IMR-90 (cell line): ENCODE measurements around the gene FBRS. TPM values are rescaled to one million over a fixed set of nuclear protein-coding genes. Genes with fewer than 3 reads are reported as not detected.

ENCODE experiments used
- ATAC-seq: fragments of 200-7000 bp; cut with Tn5 transposase; 2 replicates; pipeline ENCODE4 v1.9.1; 2020; ENCODE audit warnings: low read depth, mild to moderate bottlenecking, moderate library complexity
- BruUV-seq: library from RNA; stranded (reverse); fragments of 400-500 nt; replicated peaks from 2 replicates; lab custom pipeline; 2021; lab: Mats Ljungman, UMichigan
- CTCF ChIA-PET: fragments of 300-600 bp; formaldehyde crosslinking; extraction: SDS; loops from one replicate; lab custom pipeline; 2021; ENCODE audit warnings: antibody characterized with exemption; lab: Yijun Ruan, JAX
- POLR2A ChIA-PET: fragments of 300-600 bp; sonication (Branson Sonifier 250); formaldehyde crosslinking; loops from one replicate; lab custom pipeline; 2022; ENCODE audit warnings: antibody characterized with exemption; ENCODE audit not compliant: unreplicated experiment; lab: Charles Lee
- DNase-seq: peaks from one replicate; pipeline ENCODE4 v3.0.0; 2013
- H2AFZ ChIP-seq: replicated peaks from 2 replicates; pipeline ENCODE3; 2013; ENCODE audit warnings: low read length, mild to moderate bottlenecking; ENCODE audit not compliant: poor library complexity
- H2AK5ac ChIP-seq: 2 replicates; pipeline ENCODE4 v1.6.1; 2013; ENCODE audit warnings: low read depth, low read length, inconsistent platforms
- H2AK9ac ChIP-seq: replicated peaks from 2 replicates; pipeline ENCODE3; 2013; ENCODE audit warnings: mild to moderate bottlenecking, low read depth, low read length, moderate library complexity; ENCODE audit not compliant: poor library complexity
- H2BK120ac ChIP-seq: 2 replicates; pipeline ENCODE4 v1.6.1; 2013; ENCODE audit warnings: low read depth, low read length, inconsistent platforms
- H2BK15ac ChIP-seq: 3 replicates; pipeline ENCODE4 v1.6.1; 2013; ENCODE audit warnings: low read depth, low read length, inconsistent platforms
- H2BK20ac ChIP-seq: 2 replicates; pipeline ENCODE4 v1.6.1; 2013; ENCODE audit warnings: low read depth, mild to moderate bottlenecking, inconsistent platforms, low read length, moderate library complexity
- H2BK5ac ChIP-seq: 2 replicates; pipeline ENCODE4 v1.6.1; 2013; ENCODE audit warnings: mild to moderate bottlenecking, low read depth, low read length, inconsistent platforms; ENCODE audit not compliant: poor library complexity, severe bottlenecking
- H3K14ac ChIP-seq: replicated peaks from 2 replicates; pipeline ENCODE4 v1.6.1; 2013; ENCODE audit warnings: low read depth, low read length, inconsistent platforms
- H3K18ac ChIP-seq: 2 replicates; pipeline ENCODE4 v1.6.1; 2013; ENCODE audit warnings: low read depth, low read length, control low read depth
- H3K23ac ChIP-seq: 2 replicates; pipeline ENCODE4 v1.6.1; 2013; ENCODE audit warnings: low read depth, low read length, inconsistent platforms
- H3K27ac ChIP-seq: 2 replicates; pipeline ENCODE4 v1.5.1; 2013; ENCODE audit warnings: mild to moderate bottlenecking, control low read depth, low read length; ENCODE audit not compliant: insufficient read depth
- H3K27me3 ChIP-seq: 2 replicates; pipeline ENCODE4 v1.6.1; 2013; ENCODE audit warnings: low read length; ENCODE audit not compliant: control insufficient read depth, insufficient read depth
- H3K36me3 ChIP-seq: 2 replicates; pipeline ENCODE4 v1.6.1; 2013; ENCODE audit warnings: low read length, mixed read lengths; ENCODE audit not compliant: control insufficient read depth, insufficient read depth
- H3K4ac ChIP-seq: 2 replicates; pipeline ENCODE4 v1.6.1; 2013; ENCODE audit warnings: low read depth, low read length, inconsistent platforms
- H3K4me1 ChIP-seq: 2 replicates; pipeline ENCODE4 v1.6.1; 2013; ENCODE audit warnings: low read length, mixed read lengths; ENCODE audit not compliant: control insufficient read depth, insufficient read depth
- H3K4me2 ChIP-seq: 2 replicates; pipeline ENCODE4 v1.6.1; 2013; ENCODE audit warnings: low read depth, mild to moderate bottlenecking, control low read depth, low read length, moderate library complexity
- H3K4me3 ChIP-seq: 2 replicates; pipeline ENCODE4 v1.5.1; 2013; ENCODE audit warnings: low read depth, mild to moderate bottlenecking, control low read depth, low read length, moderate library complexity; ENCODE audit not compliant: insufficient read depth
- H3K56ac ChIP-seq: 2 replicates; pipeline ENCODE4 v1.6.1; 2013; ENCODE audit warnings: low read length, inconsistent platforms; ENCODE audit not compliant: insufficient read depth; ENCODE audit errors: extremely low read depth
- H3K79me1 ChIP-seq, 2 experiments: 2 replicates each; pipeline ENCODE4 v1.6.1; 2013; ENCODE audit warnings: low read length in 2 of 2, inconsistent platforms in 1 of 2, low read depth in 1 of 2
- H3K9ac ChIP-seq: 2 replicates; pipeline ENCODE4 v1.6.1; 2013; ENCODE audit warnings: low read depth, low read length, control low read depth
- H3K9me1 ChIP-seq: 2 replicates; pipeline ENCODE4 v1.6.1; 2013; ENCODE audit warnings: low read length, inconsistent platforms; ENCODE audit not compliant: insufficient read depth
- H3K9me3 ChIP-seq: 2 replicates; pipeline ENCODE4 v1.6.1; 2013; ENCODE audit warnings: low read length; ENCODE audit not compliant: control insufficient read depth, insufficient read depth
- H4K20me1 ChIP-seq: 2 replicates; pipeline ENCODE4 v1.6.1; 2013; ENCODE audit warnings: low read length, inconsistent platforms; ENCODE audit not compliant: insufficient read depth
- H4K5ac ChIP-seq: 2 replicates; pipeline ENCODE4 v1.6.1; 2013; ENCODE audit warnings: mild to moderate bottlenecking, low read depth, low read length, control low read depth
- H4K8ac ChIP-seq, 2 experiments: 2 replicates each; pipeline ENCODE4 v1.6.1; 2013; ENCODE audit warnings: low read depth in 2 of 2, low read length in 2 of 2, control low read depth in 1 of 2, inconsistent platforms in 1 of 2
- H4K91ac ChIP-seq: 2 replicates; pipeline ENCODE4 v1.6.1; 2013; ENCODE audit warnings: low read depth, low read length, inconsistent platforms; ENCODE audit not compliant: insufficient read depth
- CHD1 ChIP-seq: IDR thresholded peaks from 2 replicates; pipeline ENCODE4 v1.6.1; 2012; ENCODE audit warnings: low read depth, low read length, improper control_type of control experiment
- CTCF ChIP-seq: conservative IDR thresholded peaks from 2 replicates; pipeline ENCODE4 v1.5.1; 2012; ENCODE audit warnings: mild to moderate bottlenecking, low read depth, low read length, improper control_type of control experiment
- ELK1 ChIP-seq: fragments of 150-350 bp; IDR thresholded peaks from 2 replicates; pipeline ENCODE4 v1.6.1; 2016; ENCODE audit warnings: low read depth, mild to moderate bottlenecking, low read length, moderate library complexity, borderline replicate concordance
- FOS ChIP-seq: fragments of 150-350 bp; IDR thresholded peaks from 2 replicates; pipeline ENCODE4 v1.6.1; 2016; ENCODE audit warnings: low read depth, low read length
- MXI1 ChIP-seq: IDR thresholded peaks from 2 replicates; pipeline ENCODE4 v1.6.1; 2012; ENCODE audit warnings: low read depth, mild to moderate bottlenecking, low read length, moderate library complexity, borderline replicate concordance
- NFE2L2 ChIP-seq: fragments of 150-350 bp; IDR thresholded peaks from 2 replicates; pipeline ENCODE4 v1.6.1; 2016; ENCODE audit warnings: low read depth, mild to moderate bottlenecking, low read length
- POLR2A ChIP-seq: IDR thresholded peaks from 2 replicates; pipeline ENCODE4 v1.6.1; 2012; ENCODE audit warnings: mild to moderate bottlenecking, low read depth, low read length
- RCOR1 ChIP-seq: IDR thresholded peaks from 2 replicates; pipeline ENCODE4 v1.6.1; 2012; ENCODE audit warnings: mild to moderate bottlenecking, low read length, improper control_type of control experiment; ENCODE audit not compliant: insufficient replicate concordance
- SMC3 ChIP-seq: fragments of 150-350 bp; IDR thresholded peaks from 2 replicates; pipeline ENCODE4 v1.6.1; 2016; ENCODE audit warnings: low read depth, mild to moderate bottlenecking, antibody characterized with exemption, low read length, moderate library complexity
- WGBS, 2 experiments: methylation state at CpG; one replicate each; pipeline versions ENCODE4 v1.1.5 to v1.1.7; 2013; ENCODE audit warnings: missing lambda C conversion rate in 2 of 2; ENCODE audit not compliant: insufficient read length in 1 of 2; ENCODE audit errors: extremely low coverage in 2 of 2; 5-methylcytosine and 5-hydroxymethylcytosine counted together
- dilution Hi-C: fragments of 300-500 bp; cut with HindIII; formaldehyde crosslinking; loops from one replicate; pipeline ENCODE4 v1.14.3; 2018; ENCODE audit warnings: low sequenced_read_pairs; ENCODE audit not compliant: unreplicated experiment
- in situ Hi-C: fragments of 300-500 bp; cut with MboI; formaldehyde crosslinking; loops from 3 replicates; pipeline ENCODE4 v1.14.3; 2019; ENCODE audit warnings: low sequenced_read_pairs, inconsistent platforms, mixed read lengths
- intact Hi-C: fragments of 100-400 bp; cut with micrococcal nuclease; formaldehyde crosslinking; loops from 2 replicates; pipeline ENCODE4 v1.10.0; 2022
- polyA plus RNA-seq, 3 experiments: library from polyadenylated mRNA; depleted of rRNA; stranded (reverse); fragments of >200 nt; gene quantifications; 2 replicates each; pipeline ENCODE4 v1.2.3, GENCODE V29; 2012; ENCODE audit warnings: low replicate concordance in 1 of 3
- total RNA-seq: library from RNA; depleted of rRNA; stranded (reverse); fragments of >200 nt; gene quantifications from 2 replicates; pipeline ENCODE4 v1.2.3, GENCODE V29; 2012

Gene FBRS
- total and polyA plus RNA-seq, 2 of the 4 experiments (the other 2 are of a cell fraction): 2.0 to 22.4 TPM

DNA sequence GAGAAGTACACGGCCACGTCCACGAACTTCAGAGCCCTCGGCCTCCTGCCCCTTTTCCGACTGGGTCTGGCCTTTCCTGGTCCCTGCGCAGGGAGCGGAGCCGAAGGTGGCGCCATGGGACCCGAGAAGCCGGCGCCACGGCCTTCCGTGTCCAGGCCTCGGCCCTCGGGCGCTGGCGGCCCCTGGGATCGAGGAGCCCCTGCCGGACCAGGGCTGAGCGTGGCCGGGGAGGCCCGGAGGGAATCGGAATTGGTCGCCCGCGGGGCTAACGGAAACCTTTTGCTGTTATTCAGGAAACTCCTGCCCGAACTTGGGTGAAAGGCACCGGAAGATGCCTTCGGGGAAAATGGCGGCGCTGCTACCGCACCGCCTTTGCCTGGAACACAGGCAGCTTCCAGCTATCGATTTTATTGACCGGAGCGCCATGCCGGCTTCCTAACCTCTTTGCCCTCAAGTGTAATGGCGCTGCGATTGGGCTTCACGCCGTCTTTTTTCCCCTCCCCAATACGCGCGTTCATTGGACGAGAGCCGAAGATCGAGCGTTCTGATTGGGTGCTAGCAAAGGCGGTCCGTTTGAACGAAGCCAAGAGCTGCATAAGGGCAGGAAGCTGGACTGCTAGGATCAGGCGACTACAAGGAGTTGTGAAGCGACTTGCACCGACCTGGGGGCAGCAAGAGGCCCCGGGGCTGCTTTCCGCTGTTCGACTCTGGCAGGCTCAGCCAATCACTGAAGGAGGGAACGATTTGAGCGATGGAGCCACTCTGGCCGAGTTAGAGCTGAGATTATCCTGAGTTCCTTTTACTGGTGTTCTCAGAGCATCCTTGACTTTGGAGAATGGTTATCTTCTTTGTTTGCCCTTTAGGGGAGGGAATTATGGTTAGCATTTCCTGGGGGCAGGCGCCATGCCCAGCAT is 48.0 kb upstream of the FBRS start, which contains the start of gene ZNF689:
Gene ZNF689, minus strand, starts transcription at position 464 of the 914 bp plus-strand sequence. Its CDS starts 348 bp downstream, at position 116.
- dilution Hi-C loops: no loop called here
- no peaks in the 10 kb centered on the region for H3K9me1 ChIP-seq
- peak within 1 kb of the TSS; percentile 93 for H3K4me2 ChIP-seq
- H3K4ac ChIP-seq: peak within 1 kb of the TSS; percentile 83
- H3K4me1 ChIP-seq: no peaks in the 10 kb centered on the region
- peak within 1 kb of the TSS; percentile 93 to 97 for H4K8ac ChIP-seq
- H2AK9ac ChIP-seq: peak within 1 kb of the TSS; percentile 88
- H2BK120ac ChIP-seq: peak within 1 kb of the TSS; percentile 70
- H2BK15ac ChIP-seq: peak within 1 kb of the TSS; percentile 90; the same call in 2 of the 3 replicates
- H4K91ac ChIP-seq: peak within 1 kb of the TSS; percentile 88
- TF ChIP-seq SMC3: no peak
- TF ChIP-seq CTCF: peak; percentile 4; the same call in 1 of the 2 replicates
- no peak for TF ChIP-seq CHD1
- TF ChIP-seq ELK1: no peak
- peak; percentile 90 for TF ChIP-seq FOS
- no peak for TF ChIP-seq RCOR1
- peak; percentile 64; the same call in 1 of the 2 replicates for TF ChIP-seq POLR2A
- no peak; the same call in 1 of the 2 replicates for TF ChIP-seq MXI1
- TF ChIP-seq NFE2L2: no peak
- peak within 1 kb of the TSS; percentile 78 for H3K27ac ChIP-seq
- H4K5ac ChIP-seq: peak within 1 kb of the TSS; percentile 89
- in situ Hi-C loops: no loop called here
- peaks cover 11 to 27% of the 10 kb centered on the region in 2 experiments; a peak in 3 of 4 replicates for H3K79me1 ChIP-seq
- H2AFZ ChIP-seq: peak within 1 kb of the TSS; percentile 96
- H3K36me3 ChIP-seq: peaks cover 9% of the 10 kb centered on the region; the same call in 1 of the 2 replicates
- no peaks in the 10 kb centered on the region for H3K9me3 ChIP-seq
- H3K27me3 ChIP-seq: no peaks in the 10 kb centered on the region
- POLR2A ChIA-PET: interaction anchor here (0.7 to 0.8 kb wide), 2 partner anchors 12 to 155 kb away, joined by 3 to 4 read pairs; no protein-coding TSS in a partner anchor
- DNase-seq: peak; percentile 96
- 1% methylated on average over 36 of the region's 63 CpGs; no CpG with 5 or more reads in 1 of the 2 experiments for WGBS, 2 experiments
- peak; percentile 88 for ATAC-seq
- peak within 1 kb of the TSS; percentile 68 for H3K18ac ChIP-seq
- peak within 1 kb of the TSS; percentile 58; the same call in 1 of the 2 replicates for H2AK5ac ChIP-seq
- CTCF ChIA-PET: interaction anchor here (1.4 kb wide), 1 partner anchor 40 kb away, joined by 3 read pairs; no protein-coding TSS in a partner anchor
- H3K56ac ChIP-seq: peak within 1 kb of the TSS; percentile 71
- intact Hi-C loops: no loop called here
- H3K4me3 ChIP-seq: peak within 1 kb of the TSS; percentile 73
- TSS peak; percentile 64 for BruUV-seq
- peak within 1 kb of the TSS; percentile 72 for H3K9ac ChIP-seq
- peak within 1 kb of the TSS; percentile 65 for H2BK5ac ChIP-seq
- no peaks in the 10 kb centered on the region for H4K20me1 ChIP-seq
- peak within 1 kb of the TSS; percentile 93 for H3K23ac ChIP-seq
- H3K14ac ChIP-seq: peak within 1 kb of the TSS; percentile 93
- H2BK20ac ChIP-seq: no peak within 1 kb of the TSS
